ENCODE measurements around the gene SH3BP4.

Gene SH3BP4

DNA sequence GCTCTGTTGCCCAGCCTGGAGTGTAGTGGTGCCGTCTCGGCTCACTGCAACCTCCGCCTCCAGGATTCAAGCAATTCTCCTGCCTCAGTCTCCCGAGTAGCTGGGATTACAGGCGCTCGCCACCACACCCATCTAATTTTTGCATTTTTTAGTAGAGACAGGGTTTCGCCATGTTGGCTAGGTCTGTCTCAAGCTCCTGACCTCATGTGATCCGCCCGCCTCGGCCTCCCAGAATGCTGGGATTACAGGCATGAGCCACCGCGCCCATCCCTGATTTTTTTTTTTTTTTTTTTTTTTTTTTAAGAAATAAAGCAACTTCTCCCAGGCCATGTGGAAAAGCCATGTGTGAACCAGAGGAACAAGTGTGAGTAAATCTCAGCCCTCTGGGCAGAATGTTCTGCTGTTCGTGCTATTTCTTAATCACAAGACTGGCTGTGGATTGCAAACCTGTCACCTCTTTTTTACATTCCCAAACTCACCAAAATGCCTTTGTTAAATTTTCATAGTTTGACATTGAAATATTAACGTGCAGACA, 6.4 kb upstream of the SH3BP4 start:
- no peak for DNase-seq

DNA sequence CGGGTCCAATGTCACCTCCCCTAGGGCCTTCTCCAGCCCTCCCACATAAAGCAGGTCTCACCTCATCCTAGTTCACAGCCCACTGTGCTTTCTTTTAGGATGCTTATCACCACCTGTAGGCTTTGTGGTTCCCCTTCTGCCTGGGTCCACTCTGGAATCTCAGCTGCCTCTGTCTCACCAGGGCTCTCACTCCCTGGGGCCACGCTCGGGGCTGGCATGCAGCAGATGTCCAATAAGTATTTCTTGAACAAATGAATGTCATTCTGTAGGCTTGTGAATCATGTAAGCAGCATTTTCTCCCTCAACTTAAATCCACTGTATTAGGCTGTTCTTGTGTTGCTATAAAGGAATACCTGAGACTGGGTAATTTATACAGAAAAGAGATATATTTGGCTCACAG, 4.3 kb upstream of the SH3BP4 start:
- DNase-seq, result no peak

DNA sequence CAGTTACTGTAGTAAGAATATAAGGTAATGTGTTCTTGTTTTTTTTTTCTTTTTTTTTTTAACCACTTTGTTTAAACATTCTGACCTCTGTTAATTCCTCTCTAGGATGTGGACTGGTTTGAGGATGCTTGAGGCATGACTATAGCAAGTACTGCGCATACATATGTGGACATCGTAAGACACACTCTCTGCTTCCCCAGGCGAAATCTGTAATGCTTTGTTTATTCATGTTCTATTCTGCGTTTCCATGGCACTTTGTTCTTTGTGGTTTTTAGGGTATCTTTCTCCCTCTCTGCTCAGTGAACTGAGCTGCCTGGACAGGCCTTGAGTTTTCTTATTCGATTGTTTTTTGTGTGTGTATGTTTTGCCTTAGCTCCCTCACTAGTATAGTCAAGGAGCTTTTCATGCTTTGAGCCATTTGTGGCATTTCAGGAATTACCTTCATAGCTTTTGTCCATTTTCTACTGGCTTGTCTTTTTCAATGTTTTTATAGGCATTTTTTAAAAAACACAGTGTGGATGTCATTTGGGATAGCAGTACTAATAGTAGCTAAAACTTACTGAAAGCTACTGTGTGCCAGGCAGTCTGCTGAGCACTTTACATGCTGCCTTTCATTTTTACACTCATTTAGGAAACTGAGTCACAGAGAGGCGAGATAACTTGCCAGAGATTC, 1.9 kb upstream of the SH3BP4 start:
- DNase-seq, result no peak

DNA sequence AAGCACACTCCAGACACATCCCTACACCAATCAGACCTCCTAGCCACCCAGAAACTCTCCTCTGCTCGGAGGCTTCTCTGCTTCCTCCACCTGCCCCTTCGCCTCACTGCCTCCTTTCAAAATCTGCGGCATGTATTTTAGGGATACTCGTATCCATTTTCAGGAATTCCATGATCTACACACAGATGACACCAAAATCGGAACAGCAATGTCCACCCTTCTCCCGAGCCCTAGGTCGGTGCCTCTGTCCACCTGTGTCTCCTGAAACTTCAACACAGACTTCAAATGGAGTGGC, 1.4 kb upstream of the SH3BP4 start:
- DNase-seq, result no peak

DNA sequence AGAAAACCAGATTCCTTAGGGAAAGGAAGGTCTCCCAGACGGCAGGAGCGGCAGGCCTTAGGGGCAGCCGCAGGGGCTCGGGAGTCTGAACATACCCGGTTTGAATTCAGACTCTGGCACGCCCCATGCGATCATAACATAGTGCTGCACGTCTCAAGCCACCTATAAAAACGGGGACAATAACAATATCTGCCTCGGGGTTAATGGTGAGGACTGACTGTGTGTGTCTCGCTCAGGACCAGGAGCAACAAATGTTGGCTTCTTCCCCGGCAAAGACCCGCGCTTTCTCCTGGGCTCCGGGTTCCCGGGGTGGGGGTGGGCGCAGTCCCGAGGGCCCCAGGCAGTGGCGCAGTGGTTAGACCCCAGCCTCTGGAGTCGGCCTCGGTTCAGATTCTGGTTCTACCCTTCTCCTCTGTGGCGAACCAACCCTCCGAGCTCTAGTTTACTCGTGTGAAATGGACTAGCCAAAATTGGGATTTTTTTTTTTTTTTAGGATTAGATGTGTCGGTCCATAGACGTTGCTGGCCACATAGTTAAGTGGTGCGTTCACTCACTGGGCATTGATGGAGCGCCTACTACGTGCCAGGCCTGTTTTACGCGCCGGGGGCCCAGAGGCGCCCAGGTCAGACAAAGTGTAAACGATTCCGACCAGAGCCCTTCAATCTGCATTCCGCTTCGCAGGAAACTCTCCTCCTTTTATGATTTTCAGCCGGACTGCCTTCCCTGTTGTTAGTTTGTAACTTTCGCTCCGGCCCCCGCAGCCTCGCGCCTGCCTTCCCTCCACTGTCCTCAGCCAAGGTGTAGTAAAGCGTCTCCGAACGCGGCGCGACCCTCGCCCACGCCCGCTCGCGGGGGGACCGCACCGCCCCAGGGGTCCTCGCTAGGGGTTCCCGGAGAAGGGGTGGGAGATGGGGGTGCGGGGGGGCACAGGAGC, 820 bp upstream of the SH3BP4 start:
- DNase-seq, result no peak

DNA sequence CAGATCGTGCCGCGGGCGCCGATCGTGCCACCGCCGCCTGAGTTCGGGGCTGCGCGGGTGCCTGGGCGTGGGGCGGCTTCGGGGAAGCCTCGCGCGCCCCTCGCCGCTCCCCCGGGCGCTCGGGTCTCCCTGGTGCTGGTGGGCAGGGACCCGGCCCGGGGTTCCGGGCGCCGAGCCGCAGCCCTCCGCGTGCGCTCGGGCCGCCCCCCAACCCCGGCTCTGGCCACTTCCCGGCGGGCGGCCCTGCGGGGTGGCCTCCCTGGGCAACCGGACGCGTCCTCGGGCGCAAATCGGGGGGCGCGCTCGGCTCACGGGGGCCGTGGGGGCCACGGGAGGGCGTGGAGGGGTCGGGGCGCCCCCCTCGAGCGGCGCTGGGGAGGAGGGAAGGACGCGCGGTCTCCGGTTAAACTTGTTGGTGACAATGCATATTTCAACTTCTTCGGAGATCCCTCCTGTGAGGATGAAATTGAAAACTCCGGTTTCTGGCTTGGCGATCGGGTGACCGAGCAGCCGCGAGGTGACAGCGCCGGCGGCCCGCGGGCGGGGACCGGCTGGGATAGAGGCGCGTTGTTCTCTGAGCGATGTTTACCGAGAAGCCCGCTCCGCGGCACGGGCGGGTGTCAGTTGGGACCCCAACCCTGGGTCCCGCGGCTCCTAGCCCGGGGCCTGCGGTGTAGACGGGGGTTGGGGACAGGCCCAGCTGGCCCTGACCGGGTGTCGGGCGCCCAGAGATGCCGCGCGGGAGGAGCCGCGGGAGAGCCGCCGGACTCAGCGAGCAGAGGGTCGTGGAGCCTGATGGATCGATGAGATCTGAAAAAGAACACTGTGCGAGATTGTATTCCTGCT, 676 bp downstream of the SH3BP4 start:
- DNase-seq, result no peak

- no peak for DNase-seq
Measured at GRCh38 chr2:234953116-234954031, 1.6 kb downstream of the SH3BP4 start.

- no peak for DNase-seq
Measured at GRCh38 chr2:234954551-234954992, 2.8 kb downstream of the SH3BP4 start.

DNA sequence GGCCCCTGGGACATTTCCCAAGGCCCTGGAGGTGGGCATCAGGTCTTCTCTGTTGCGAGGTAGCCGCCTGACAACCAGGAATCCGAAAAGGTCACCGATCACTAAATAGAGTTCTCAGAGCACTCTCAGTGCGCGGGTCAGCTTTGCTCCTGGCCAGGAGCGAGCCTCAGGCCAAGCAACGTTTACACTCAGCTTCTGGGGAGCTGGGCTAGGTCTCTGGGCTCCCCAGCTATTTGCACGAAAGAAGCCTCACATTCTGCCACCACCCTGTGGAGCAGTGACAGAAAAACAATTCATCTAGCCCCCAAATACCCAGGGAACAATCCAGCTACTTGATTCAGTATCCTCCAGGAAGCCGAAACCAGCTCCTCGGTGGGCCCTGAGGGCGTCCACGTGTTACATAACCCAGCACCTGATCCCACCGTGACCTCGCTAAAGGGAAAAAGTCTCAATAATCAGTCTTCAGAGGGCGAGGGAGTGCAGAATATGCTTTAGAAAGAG, 3.3 kb downstream of the SH3BP4 start:
- DNase-seq, result no peak

- DNase-seq, result no peak
Measured at GRCh38 chr2:234955971-234956509, 4.2 kb downstream of the SH3BP4 start.

- no peak for DNase-seq
Measured at GRCh38 chr2:234957834-234958135, 6.0 kb downstream of the SH3BP4 start.

DNA sequence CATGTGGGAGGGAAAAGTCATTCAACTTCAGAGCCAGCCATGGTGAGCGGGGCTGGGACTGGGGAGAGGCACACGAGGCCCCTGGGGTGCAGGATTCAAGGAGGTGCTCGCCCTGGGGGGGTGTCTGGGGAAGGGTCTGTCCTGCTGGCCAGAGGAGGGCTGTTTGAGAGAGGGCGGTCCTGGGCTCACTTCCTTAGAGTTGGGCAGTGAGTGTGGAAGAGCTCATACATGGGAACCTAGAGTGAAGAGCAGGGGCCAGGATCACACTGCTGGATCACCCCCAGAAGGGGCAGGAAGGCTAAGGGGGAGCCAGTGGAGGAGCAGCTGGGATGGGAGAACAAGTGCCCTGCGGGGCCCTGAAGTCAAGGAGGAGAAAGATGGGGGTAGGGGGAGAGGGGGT, 6.5 kb downstream of the SH3BP4 start:
- no peak for DNase-seq

DNA sequence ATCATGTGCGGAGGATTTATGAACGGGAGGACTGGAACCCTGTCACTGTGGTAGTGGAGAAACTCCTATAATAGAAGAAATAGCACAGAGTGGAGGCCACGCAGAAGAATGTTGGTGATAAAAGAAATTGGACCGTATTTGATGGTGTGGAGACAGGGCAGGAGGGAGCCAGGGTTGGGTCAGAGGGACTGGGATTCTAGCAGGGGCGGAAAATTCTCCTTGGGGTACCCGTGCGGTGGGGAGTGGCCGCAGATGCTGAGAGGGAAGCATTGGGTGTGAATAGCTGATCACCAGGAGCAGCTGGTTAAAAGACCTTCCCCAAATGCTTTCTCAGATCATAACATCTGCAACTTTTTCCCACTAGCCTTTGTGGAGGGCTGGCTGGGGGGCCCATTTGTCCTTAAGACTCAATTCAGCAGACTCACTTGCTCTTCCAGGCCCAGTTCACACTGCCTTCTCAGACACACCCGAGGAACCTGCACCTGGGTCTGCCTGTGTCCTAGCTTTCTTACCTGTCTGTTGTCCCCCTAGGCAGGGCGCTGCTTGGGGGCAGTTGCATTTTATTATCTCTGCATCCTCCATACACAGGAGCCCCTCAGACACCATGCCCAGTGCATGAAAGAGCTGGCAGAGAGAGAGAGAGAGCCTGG, 7.1 kb downstream of the SH3BP4 start:
- no peak for DNase-seq

- DNase-seq, result no peak
Measured at GRCh38 chr2:234960175-234961088, 8.6 kb downstream of the SH3BP4 start.

DNA sequence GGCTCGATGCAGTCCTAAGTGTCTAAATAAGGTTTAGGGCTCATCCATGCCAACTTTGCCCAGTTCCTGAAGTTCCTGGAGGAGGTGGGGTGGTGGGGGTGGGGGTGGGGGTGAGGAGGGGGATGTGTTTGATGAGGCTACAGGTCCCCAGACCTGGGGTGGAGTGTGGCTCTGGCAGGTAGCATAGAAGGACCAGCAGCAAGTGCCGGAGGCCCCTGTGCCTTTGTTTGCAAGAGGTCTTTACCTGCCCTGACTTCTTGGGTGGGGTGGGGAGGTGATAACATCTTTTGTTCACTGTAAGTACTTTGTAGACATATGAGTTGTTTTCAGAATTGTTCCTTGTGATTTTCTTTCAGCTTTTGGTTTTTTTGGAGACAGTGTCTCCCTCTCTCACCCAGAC, 10.0 kb downstream of the SH3BP4 start:
- DNase-seq, result no peak

GRCh38 chr2:234963773-234964615, 12.2 kb downstream of the SH3BP4 start:
- DNase-seq, result no peak

DNA sequence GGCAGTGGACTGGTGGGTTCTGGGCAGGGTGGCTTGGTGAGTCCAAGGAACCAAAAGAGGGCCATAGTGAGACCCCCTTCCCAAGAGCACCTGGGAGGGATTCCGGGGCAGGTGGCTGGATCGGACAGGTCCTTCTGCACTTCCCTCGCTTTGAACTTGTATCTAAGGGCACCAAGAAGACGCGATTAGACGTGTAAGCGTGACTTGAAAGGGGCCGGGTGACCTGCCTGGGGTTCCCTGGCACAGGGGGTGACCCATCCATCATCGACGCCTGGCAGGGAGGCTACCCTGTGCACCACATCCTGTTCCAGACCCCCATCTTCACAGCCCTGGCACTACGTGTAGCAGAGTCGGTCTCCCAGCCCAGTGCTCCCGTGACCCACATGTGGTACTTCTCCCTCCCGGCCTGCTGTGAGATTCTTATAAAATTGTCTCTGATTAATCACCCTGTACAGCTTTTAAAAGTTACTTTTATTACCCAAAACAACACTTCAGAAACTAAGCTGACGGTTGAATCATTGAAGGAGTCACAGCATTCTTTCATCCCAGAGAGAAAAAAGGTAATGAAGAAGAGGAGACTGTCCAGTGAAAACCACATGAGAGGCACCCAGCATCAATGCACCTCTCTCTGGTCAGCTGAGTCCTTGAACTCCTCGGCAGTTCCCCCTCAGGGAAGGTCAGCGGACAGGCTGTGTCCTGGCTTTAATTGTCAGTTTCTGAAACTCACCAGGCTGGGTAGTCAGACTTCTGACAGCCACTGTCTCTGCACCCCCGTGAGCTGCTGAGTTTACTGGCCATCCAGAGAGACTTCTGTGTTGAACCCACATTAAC, 13.0 kb downstream of the SH3BP4 start:
- DNase-seq, result no peak

GRCh38 chr2:234966340-234966739, 14.5 kb downstream of the SH3BP4 start:
- no peak for DNase-seq

Data from activated CD4-positive, alpha-beta T cell treated with anti-CD3 and anti-CD28 coated beads, Interleukin-10, Interleukin-2, amounts not matched to agents 100 ng/mL and 50 ng/mL, durations not matched to agents 16 hours and 8 hours (primary cell).